ENCODE data around the gene SPG7. TPM values are rescaled to one million over a fixed set of nuclear protein-coding genes. Genes with fewer than 3 reads are reported as not detected.

Gene SPG7
- total RNA-seq, 2 donors from 2014 or later = 214 to 333 TPM

DNA sequence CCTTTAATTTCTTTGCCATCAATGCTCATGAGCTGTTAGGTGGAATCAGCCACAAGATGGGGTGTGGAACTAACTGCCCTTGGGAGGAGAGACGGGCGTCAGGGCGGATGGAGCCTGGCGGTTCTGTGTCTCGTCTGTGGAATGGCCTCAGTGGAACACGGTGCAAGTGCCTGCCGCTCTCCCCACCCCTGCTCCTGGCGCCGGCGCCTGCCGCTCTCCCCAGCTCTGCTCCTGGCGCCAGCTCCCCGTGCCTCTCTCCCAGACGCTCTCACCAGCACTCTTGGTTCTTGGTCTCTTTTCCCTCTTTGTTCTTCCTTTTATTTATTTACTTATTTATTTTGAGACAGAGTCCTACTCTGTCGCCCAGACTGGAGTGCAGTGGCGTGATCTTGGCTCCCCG lies 39.1 kb downstream of the SPG7 start:
- Histone ChIP-seq H3K27me3 (replicated peaks; ENCODE audit: insufficient read depth) (no peaks in the 10 kb centered on the region), H3K4me3 (no peak overlapping the region), H3K9me3 (no peaks in the 10 kb centered on the region), H3K4me1 (ENCODE audit: control insufficient read depth in 1 of 2, low read depth in 2 of 2) (no peaks in the 10 kb centered on the region), H3K27ac (no peak overlapping the region), H3K36me3 (peaks cover 56% of the 10 kb centered on the region)
- DNase-seq (ENCODE audit: low spot score) (no peak), ATAC-seq (ENCODE audit: insufficient number of reproducible peaks, low FRiP score, low read depth) (no peak)
- TF ChIP-seq, protein P1, sequence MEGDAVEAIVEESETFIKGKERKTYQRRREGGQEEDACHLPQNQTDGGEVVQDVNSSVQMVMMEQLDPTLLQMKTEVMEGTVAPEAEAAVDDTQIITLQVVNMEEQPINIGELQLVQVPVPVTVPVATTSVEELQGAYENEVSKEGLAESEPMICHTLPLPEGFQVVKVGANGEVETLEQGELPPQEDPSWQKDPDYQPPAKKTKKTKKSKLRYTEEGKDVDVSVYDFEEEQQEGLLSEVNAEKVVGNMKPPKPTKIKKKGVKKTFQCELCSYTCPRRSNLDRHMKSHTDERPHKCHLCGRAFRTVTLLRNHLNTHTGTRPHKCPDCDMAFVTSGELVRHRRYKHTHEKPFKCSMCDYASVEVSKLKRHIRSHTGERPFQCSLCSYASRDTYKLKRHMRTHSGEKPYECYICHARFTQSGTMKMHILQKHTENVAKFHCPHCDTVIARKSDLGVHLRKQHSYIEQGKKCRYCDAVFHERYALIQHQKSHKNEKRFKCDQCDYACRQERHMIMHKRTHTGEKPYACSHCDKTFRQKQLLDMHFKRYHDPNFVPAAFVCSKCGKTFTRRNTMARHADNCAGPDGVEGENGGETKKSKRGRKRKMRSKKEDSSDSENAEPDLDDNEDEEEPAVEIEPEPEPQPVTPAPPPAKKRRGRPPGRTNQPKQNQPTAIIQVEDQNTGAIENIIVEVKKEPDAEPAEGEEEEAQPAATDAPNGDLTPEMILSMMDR (IDR thresholded peaks at IDR 0.05) = no peak

DNA sequence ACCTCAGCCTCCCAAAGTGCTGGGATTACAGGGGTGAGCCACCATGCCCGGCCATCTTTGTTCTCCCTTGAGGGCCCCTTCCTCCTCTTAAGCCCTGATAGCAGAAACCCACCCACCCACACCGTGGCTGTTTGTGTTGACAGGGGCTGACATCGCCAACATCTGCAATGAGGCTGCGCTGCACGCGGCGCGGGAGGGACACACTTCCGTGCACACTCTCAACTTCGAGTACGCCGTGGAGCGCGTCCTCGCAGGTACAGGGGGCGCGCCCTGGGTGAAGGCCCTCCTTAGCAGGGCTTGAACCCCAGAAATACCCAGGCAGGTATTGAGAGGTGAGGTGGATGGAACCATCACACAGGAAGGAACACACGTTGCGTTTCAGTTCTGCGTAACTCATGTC lies 39.7 kb downstream of the SPG7 start:
- H3K27ac ChIP-seq = no peak overlapping the region
- peaks cover 62% of the 10 kb centered on the region for H3K36me3 ChIP-seq
- H3K4me1 ChIP-seq (ENCODE audit: control insufficient read depth in 1 of 2, low read depth in 2 of 2) = no peaks in the 10 kb centered on the region
- DNase-seq (ENCODE audit: low spot score) (no peak), ATAC-seq (ENCODE audit: insufficient number of reproducible peaks, low FRiP score, low read depth) (no peak)
- TF ChIP-seq, protein P1 (IDR thresholded peaks at IDR 0.05) = no peak
- no peaks in the 10 kb centered on the region for H3K27me3 ChIP-seq (replicated peaks; ENCODE audit: insufficient read depth)
- no peaks in the 10 kb centered on the region for H3K9me3 ChIP-seq
- H3K4me3 ChIP-seq = no peak overlapping the region

DNA sequence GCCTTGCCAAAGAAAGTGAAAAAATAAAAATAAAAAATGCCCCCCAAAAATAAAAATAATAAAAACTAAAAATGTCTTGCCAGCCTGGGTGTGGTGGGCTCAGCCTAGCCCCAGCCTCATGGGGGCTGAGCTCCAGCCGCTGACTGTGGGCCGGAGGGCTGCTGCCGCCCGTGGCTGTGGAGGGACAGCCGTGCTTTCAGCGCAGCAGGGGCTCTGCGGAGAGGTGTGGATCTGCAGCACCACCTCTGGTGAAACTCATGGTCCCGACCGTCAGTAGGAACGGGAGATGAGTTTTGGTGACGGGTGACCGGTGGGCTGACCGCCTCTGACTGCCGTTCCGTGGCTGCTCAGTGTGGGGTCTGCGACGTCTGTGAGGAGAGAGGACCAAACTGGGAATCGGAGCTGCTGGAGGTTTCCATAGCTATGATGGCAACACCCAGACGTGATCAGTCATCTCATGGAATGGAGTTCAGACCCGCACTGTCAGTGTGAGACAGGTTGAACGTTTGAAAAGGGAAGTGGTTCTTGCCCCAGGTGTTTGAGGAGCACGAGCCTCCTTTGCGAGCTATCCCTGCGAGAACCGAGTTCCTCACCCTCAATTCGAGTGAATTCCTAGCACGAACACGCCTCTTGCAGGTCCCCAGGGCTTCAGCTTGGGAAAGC lies 40.3 kb downstream of the SPG7 start:
- H3K27ac ChIP-seq = no peak overlapping the region
- no peak overlapping the region for H3K4me3 ChIP-seq
- H3K27me3 ChIP-seq (replicated peaks; ENCODE audit: insufficient read depth) = no peaks in the 10 kb centered on the region
- TF ChIP-seq, protein P1 (IDR thresholded peaks at IDR 0.05) = no peak
- H3K9me3 ChIP-seq = no peaks in the 10 kb centered on the region
- H3K4me1 ChIP-seq (ENCODE audit: control insufficient read depth in 1 of 2, low read depth in 2 of 2) = no peaks in the 10 kb centered on the region
- peaks cover 65% of the 10 kb centered on the region for H3K36me3 ChIP-seq
- ATAC-seq (ENCODE audit: insufficient number of reproducible peaks, low FRiP score, low read depth) (no peak), DNase-seq (ENCODE audit: low spot score) (no peak)

DNA sequence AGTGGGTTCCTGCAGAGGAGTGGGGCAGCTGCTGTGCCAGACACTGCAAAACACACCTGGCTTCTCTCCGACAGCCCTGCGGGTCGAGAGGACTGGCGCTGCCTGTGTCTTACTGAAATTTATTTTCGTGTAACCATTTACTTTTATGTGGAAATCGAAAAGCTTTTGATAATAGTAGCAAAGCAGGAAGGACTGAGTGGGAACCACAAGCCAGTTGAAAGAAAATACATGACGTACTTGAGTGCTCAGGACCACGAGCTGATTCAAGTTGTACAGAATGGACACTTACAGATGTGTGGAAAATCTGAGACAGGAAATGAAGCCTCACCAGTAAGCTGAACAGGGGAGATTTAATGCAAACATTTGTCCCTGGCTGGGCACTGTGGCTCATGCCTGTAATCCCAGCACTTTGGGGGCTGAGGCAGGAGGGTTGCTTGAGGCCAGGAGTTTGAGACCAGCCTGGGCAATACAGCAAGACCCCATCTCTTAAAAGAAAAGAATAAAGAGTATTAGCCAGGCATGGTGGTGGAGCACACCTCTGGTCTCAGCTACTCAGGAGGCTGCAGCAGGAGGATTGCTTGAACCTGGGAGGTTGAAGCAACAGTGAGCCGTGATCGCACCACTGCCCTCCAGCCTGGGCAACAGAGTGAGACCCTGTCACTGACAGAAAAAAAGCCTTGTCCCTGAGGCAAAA lies 41.0 kb downstream of the SPG7 start:
- H3K36me3 ChIP-seq = peaks cover 65% of the 10 kb centered on the region
- TF ChIP-seq, protein P1 (IDR thresholded peaks at IDR 0.05) = no peak

DNA sequence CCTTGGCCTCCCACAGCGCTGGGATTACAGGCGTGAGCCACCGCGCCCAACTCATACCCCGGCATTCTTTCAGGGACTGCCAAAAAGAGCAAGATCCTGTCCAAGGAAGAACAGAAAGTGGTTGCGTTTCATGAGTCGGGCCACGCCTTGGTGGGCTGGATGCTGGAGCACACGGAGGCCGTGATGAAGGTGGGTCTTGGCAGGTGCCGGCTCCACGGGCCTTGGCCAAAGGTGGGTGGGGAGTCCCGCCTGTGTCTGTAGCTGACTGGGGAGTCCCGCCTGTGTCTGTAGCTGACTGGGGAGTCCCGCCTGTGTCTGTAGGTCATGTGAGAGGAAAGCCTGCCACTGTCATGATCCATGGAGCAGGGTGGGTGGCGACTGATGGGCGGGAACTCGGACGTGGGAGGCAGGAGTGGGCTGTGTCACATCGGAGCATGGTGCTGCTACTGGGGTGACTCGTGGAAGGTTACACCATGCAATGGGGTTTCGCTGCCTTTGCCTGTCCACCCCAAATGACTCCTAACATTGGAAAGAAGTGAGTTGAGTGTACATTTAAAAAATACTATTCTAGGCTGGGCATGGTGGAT lies 42.3 kb downstream of the SPG7 start:
- DNase-seq (ENCODE audit: low spot score) (no peak), ATAC-seq (ENCODE audit: insufficient number of reproducible peaks, low FRiP score, low read depth) (no peak)
- Histone ChIP-seq H3K27me3 (replicated peaks; ENCODE audit: insufficient read depth) (no peaks in the 10 kb centered on the region), H3K4me3 (no peak overlapping the region), H3K4me1 (ENCODE audit: control insufficient read depth in 1 of 2, low read depth in 2 of 2) (no peaks in the 10 kb centered on the region), H3K27ac (no peak overlapping the region), H3K36me3 (peaks cover 67% of the 10 kb centered on the region), H3K9me3 (no peaks in the 10 kb centered on the region)
- TF ChIP-seq, protein P1 (IDR thresholded peaks at IDR 0.05) = no peak

More for the DNA sequence above, 41.0 kb downstream of the SPG7 start:
- no peak overlapping the region for H3K4me3 ChIP-seq
- H3K9me3 ChIP-seq = no peaks in the 10 kb centered on the region
- no peak overlapping the region for H3K27ac ChIP-seq
- DNase-seq (ENCODE audit: low spot score) = no peak
- no peaks in the 10 kb centered on the region for H3K4me1 ChIP-seq (ENCODE audit: control insufficient read depth in 1 of 2, low read depth in 2 of 2)
- no peak for ATAC-seq (ENCODE audit: insufficient number of reproducible peaks, low FRiP score, low read depth)
- H3K27me3 ChIP-seq (replicated peaks; ENCODE audit: insufficient read depth) = no peaks in the 10 kb centered on the region
